GM06990 (cell line): ENCODE results near the gene FAM222A.

Source experiments
- DNase-seq: peaks from one replicate; pipeline ENCODE4 v3.0.0-alpha.2; 2011; ENCODE audit not compliant: insufficient read length; ENCODE audit errors: extremely low read depth
- H3K27me3 ChIP-seq: replicated peaks from 2 replicates; pipeline ENCODE4 v1.6.0; 2011; ENCODE audit warnings: low read length; ENCODE audit not compliant: control insufficient read depth, insufficient read depth
- H3K36me3 ChIP-seq: 2 replicates; pipeline ENCODE4 v1.5.1; 2011; ENCODE audit warnings: low read length; ENCODE audit not compliant: control insufficient read depth, insufficient read depth
- H3K4me3 ChIP-seq: replicated peaks from 2 replicates; pipeline ENCODE4 v1.5.1; 2011; ENCODE audit warnings: low read depth, mild to moderate bottlenecking, control low read depth, low read length
- TF ChIP-seq, protein P1 (sequence below): IDR thresholded peaks from 2 replicates; pipeline ENCODE4 v1.5.1; 2011; ENCODE audit warnings: low read length, control low read depth, mild to moderate bottlenecking, inconsistent platforms; ENCODE audit not compliant: insufficient read depth, poor library complexity, severe bottlenecking

The FAM222A gene

GRCh38 chr12:109713187-109714070 lies at the start of gene FAM222A:
Gene FAM222A, plus strand, starts transcription at chr12:109713825. Its CDS starts 30,322 bp downstream, at chr12:109744147.
- peak; percentile 96 for DNase-seq
- Histone ChIP-seq H3K36me3 (no peaks in the 10 kb centered on the region), H3K4me3 (peak within 1 kb of the TSS; percentile 54), H3K27me3 (peaks cover 2% of the 10 kb centered on the region)
- TF ChIP-seq, protein P1, sequence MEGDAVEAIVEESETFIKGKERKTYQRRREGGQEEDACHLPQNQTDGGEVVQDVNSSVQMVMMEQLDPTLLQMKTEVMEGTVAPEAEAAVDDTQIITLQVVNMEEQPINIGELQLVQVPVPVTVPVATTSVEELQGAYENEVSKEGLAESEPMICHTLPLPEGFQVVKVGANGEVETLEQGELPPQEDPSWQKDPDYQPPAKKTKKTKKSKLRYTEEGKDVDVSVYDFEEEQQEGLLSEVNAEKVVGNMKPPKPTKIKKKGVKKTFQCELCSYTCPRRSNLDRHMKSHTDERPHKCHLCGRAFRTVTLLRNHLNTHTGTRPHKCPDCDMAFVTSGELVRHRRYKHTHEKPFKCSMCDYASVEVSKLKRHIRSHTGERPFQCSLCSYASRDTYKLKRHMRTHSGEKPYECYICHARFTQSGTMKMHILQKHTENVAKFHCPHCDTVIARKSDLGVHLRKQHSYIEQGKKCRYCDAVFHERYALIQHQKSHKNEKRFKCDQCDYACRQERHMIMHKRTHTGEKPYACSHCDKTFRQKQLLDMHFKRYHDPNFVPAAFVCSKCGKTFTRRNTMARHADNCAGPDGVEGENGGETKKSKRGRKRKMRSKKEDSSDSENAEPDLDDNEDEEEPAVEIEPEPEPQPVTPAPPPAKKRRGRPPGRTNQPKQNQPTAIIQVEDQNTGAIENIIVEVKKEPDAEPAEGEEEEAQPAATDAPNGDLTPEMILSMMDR: no peak

- DNase-seq: no peak
- TF ChIP-seq, protein P1: no peak
- Histone ChIP-seq H3K4me3 (no peak overlapping the region), H3K36me3 (no peaks in the 10 kb centered on the region), H3K27me3 (no peaks in the 10 kb centered on the region; the same call in 1 of the 2 replicates)
Measured at GRCh38 chr12:109664402-109664801, 49.2 kb upstream of the FAM222A start.

DNA sequence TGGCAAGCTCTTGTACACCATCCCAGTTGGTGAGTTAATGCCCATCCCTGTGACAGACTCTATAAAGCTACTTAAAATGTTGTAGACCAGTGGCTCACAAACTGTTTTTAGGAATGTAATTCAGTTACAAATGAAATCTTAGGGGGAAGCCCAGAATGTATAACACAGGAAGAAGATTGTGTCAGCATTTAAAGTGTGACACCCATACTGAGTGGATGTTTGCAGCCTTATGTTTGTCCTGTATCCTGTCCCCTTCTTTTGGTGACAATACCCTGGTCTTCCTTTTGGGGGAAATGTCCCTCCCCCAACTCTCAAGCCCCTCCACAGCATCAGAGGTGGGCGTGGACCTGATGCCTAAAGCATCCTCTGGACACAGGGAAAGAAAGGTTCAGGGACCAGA lies 47.6 kb upstream of the FAM222A start:
- no peaks in the 10 kb centered on the region; the same call in none of the 2 replicates for H3K27me3 ChIP-seq

DNA sequence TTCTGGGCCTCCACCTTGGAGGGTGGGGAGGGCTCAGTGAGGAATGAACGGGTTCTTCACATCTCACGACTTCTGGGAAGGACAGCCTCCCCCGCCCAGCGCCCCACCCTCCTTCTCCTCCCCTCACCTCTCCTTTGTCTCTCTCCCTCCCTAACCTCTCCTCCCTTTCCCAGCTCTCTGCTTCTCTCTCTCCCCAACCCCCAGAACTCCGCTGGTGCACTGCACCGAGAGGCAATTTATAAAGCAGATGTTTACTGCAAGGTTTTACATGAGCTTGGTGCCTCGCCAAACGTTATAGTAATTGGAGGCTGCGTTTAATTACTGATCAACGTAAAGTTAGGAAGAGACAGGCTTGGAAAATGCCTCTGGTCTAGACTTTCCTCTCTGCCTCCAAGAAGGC lies 42.9 kb upstream of the FAM222A start:
- H3K4me3 ChIP-seq: no peak overlapping the region
- no peaks in the 10 kb centered on the region for H3K36me3 ChIP-seq
- no peak for DNase-seq
- TF ChIP-seq, protein P1: no peak
- no peaks in the 10 kb centered on the region; the same call in none of the 2 replicates for H3K27me3 ChIP-seq

More for the DNA sequence above, 47.6 kb upstream of the FAM222A start:
- no peak for DNase-seq
- no peaks in the 10 kb centered on the region for H3K36me3 ChIP-seq
- TF ChIP-seq, protein P1: no peak
- no peak overlapping the region for H3K4me3 ChIP-seq

DNA sequence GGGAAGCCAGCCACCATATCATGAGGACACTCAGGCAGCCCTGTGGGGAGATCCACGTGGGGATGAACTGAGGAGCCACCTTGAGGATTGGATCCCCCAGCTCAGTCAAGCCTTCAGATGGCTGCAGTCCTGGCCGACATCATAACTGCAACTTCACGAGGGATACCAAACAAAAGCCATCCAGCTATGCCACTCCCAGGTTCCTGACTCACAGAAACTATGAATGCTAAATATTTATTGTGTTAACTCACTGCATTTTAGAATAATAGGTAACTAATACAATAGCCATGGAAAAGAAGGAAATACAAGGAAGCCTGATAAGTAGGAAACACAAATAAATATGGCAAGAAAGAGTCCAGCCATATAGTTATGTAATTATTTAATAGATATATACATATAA lies 42.1 kb upstream of the FAM222A start:
- TF ChIP-seq, protein P1: no peak
- Histone ChIP-seq H3K27me3 (no peaks in the 10 kb centered on the region; the same call in none of the 2 replicates), H3K36me3 (no peaks in the 10 kb centered on the region), H3K4me3 (no peak overlapping the region)
- DNase-seq: no peak
